H1 (cell line): ENCODE measurements around the gene NEO1. TPM values are rescaled to one million over a fixed set of nuclear protein-coding genes. Genes with fewer than 3 reads are reported as not detected.

Source experiments
- CTCF ChIA-PET: fragments of 300-600 bp; sonication (Branson Sonifier 250); formaldehyde crosslinking; loops from one replicate; lab custom pipeline; 2021; ENCODE audit not compliant: partially characterized antibody; lab: Charles Lee
- POLR2A ChIA-PET: fragments of 300-600 bp; sonication (Branson Sonifier 250); formaldehyde crosslinking; loops from one replicate; lab custom pipeline; 2021; ENCODE audit warnings: inconsistent platforms; ENCODE audit not compliant: partially characterized antibody; lab: Charles Lee
- DNase-seq, 2 experiments: peaks; one replicate each; pipeline versions ENCODE4 v3.0.0 to v3.0.0-alpha.2; 2010 to 2022; ENCODE audit warnings: low spot score in 2 of 2, low read depth in 1 of 2, mixed read lengths in 1 of 2
- FAIRE-seq: peaks from 2 replicates; lab custom pipeline; 2011; peaks lifted over from hg19 to GRCh38; lab: Jason Lieb, UNC
- H2AFZ ChIP-seq: 2 replicates; pipeline ENCODE4 v1.8.1; 2012; ENCODE audit warnings: low read length, inconsistent platforms
- H2AK5ac ChIP-seq: 2 replicates; pipeline ENCODE4 v1.6.1; 2013; ENCODE audit warnings: low read depth, low read length
- H2BK120ac ChIP-seq: replicated peaks from 2 replicates; pipeline ENCODE3; 2013; ENCODE audit warnings: low read depth, low read length, inconsistent platforms
- H2BK12ac ChIP-seq: 2 replicates; pipeline ENCODE4 v1.6.1; 2013; ENCODE audit warnings: low read depth, low read length
- H2BK15ac ChIP-seq: 2 replicates; pipeline ENCODE4 v1.6.1; 2013; ENCODE audit warnings: low read length
- H2BK20ac ChIP-seq: 2 replicates; pipeline ENCODE4 v1.6.1; 2013; ENCODE audit warnings: low read length
- H2BK5ac ChIP-seq: 2 replicates; pipeline ENCODE4 v1.6.1; 2013; ENCODE audit warnings: low read depth, low read length
- H3K14ac ChIP-seq: 2 replicates; pipeline ENCODE4 v1.6.1; 2013; ENCODE audit warnings: inconsistent platforms; ENCODE audit not compliant: insufficient read length
- H3K18ac ChIP-seq: 2 replicates; pipeline ENCODE4 v1.6.1; 2013; ENCODE audit warnings: low read length; ENCODE audit errors: extremely low read depth
- H3K23ac ChIP-seq: 2 replicates; pipeline ENCODE4 v1.6.1; 2013; ENCODE audit warnings: inconsistent platforms; ENCODE audit not compliant: insufficient read length
- H3K23me2 ChIP-seq: 2 replicates; pipeline ENCODE4 v1.6.1; 2013; ENCODE audit warnings: low read depth, low read length
- H3K27ac ChIP-seq: 2 replicates; pipeline ENCODE4 v1.6.1; 2011; ENCODE audit warnings: low read depth, low read length, inconsistent platforms
- H3K27me3 ChIP-seq, 4 experiments: replicated peaks in 1 of 4; 1 replicate in 1 of 4; 2 replicates in 3 of 4; pipeline versions ENCODE4 v1.6.1 to v1.8.1; 2011 to 2013; ENCODE audit warnings: low read length in 3 of 4, mild to moderate bottlenecking in 3 of 4, inconsistent platforms in 2 of 4, mixed read lengths in 2 of 4, moderate library complexity in 1 of 4; ENCODE audit not compliant: control insufficient read depth in 3 of 4, insufficient read depth in 3 of 4; ENCODE audit errors: extremely low read depth in 1 of 4
- H3K36me3 ChIP-seq, 4 experiments: 2 replicates each; pipeline versions ENCODE4 v1.6.1 to v1.8.1; 2011 to 2013; ENCODE audit warnings: mild to moderate bottlenecking in 4 of 4, low read length in 3 of 4, moderate library complexity in 2 of 4, control low read depth in 1 of 4, inconsistent platforms in 1 of 4; ENCODE audit not compliant: insufficient read depth in 4 of 4, control insufficient read depth in 2 of 4
- H3K4ac ChIP-seq: replicated peaks from 2 replicates; pipeline ENCODE3; 2013; ENCODE audit warnings: low read length, low read depth, mixed read lengths, inconsistent platforms; ENCODE audit not compliant: insufficient read length
- H3K4me1 ChIP-seq, 4 experiments: replicated peaks in 1 of 4; 1 replicate in 1 of 4; 2 replicates in 3 of 4; pipeline versions ENCODE4 v1.6.1 to v1.8.1; 2011 to 2013; ENCODE audit warnings: low read length in 3 of 4, inconsistent platforms in 2 of 4, mixed read lengths in 1 of 4; ENCODE audit not compliant: insufficient read depth in 4 of 4, control insufficient read depth in 3 of 4
- H3K4me2 ChIP-seq, 2 experiments: 2 replicates each; pipeline versions ENCODE4 v1.6.1 to v1.8.1; 2011 to 2013; ENCODE audit warnings: low read depth in 2 of 2, low read length in 2 of 2, control low read depth in 1 of 2, inconsistent platforms in 1 of 2, mild to moderate bottlenecking in 1 of 2; ENCODE audit not compliant: insufficient read depth in 1 of 2
- H3K4me3 ChIP-seq, 4 experiments: fragments of 200-600, 300-600 bp in 1 of 4; sonication (generic), shearing (Covaris generic), sonication (Bioruptor Twin) in 1 of 4; 2 replicates each; pipeline versions ENCODE4 v1.5.1 to v1.8.1; 2011 to 2016; ENCODE audit warnings: low read length in 4 of 4, low read depth in 3 of 4, control low read depth in 2 of 4, inconsistent platforms in 2 of 4, mild to moderate bottlenecking in 2 of 4, mixed read lengths in 1 of 4, moderate library complexity in 1 of 4; ENCODE audit not compliant: insufficient read depth in 2 of 4; ENCODE audit errors: extremely low read depth in 1 of 4
- H3K56ac ChIP-seq: replicated peaks from 2 replicates; pipeline ENCODE3; 2013; ENCODE audit warnings: low read depth, mild to moderate bottlenecking, mixed read lengths, low read length, inconsistent platforms; ENCODE audit not compliant: insufficient read length
- H3K79me1 ChIP-seq: 2 replicates; pipeline ENCODE4 v1.6.1; 2013; ENCODE audit warnings: low read depth, low read length, control low read depth
- H3K79me2 ChIP-seq, 2 experiments: 2 replicates each; pipeline versions ENCODE4 v1.6.1 to v1.8.1; 2012 to 2013; ENCODE audit warnings: low read length in 2 of 2, mild to moderate bottlenecking in 2 of 2, inconsistent platforms in 1 of 2; ENCODE audit not compliant: insufficient read depth in 2 of 2, control insufficient read depth in 1 of 2
- H3K9ac ChIP-seq, 4 experiments: replicated peaks in 1 of 4; 1 replicate in 1 of 4; 2 replicates in 3 of 4; pipeline versions ENCODE4 v1.6.1 to v1.8.1; 2011 to 2013; ENCODE audit warnings: low read depth in 3 of 4, low read length in 3 of 4, control low read depth in 2 of 4, mild to moderate bottlenecking in 2 of 4, moderate library complexity in 2 of 4, inconsistent platforms in 1 of 4; ENCODE audit errors: extremely low read depth in 1 of 4
- H3K9me3 ChIP-seq, 2 experiments: 2 replicates each; pipeline versions ENCODE4 v1.6.1 to v1.8.1; 2012 to 2013; ENCODE audit warnings: mild to moderate bottlenecking in 2 of 2, moderate library complexity in 2 of 2, control low read depth in 1 of 2, inconsistent platforms in 1 of 2, low read depth in 1 of 2, low read length in 1 of 2, mixed read lengths in 1 of 2; ENCODE audit not compliant: insufficient read depth in 2 of 2
- H4K20me1 ChIP-seq, 2 experiments: replicated peaks in 1 of 2; 2 replicates each; pipeline versions ENCODE3 to v1.8.1; 2011 to 2013; ENCODE audit warnings: inconsistent platforms in 2 of 2, low read length in 2 of 2, mild to moderate bottlenecking in 1 of 2; ENCODE audit not compliant: insufficient read depth in 2 of 2, control insufficient read depth in 1 of 2
- H4K5ac ChIP-seq: 2 replicates; pipeline ENCODE4 v1.6.1; 2013; ENCODE audit warnings: low read length, low read depth, mixed read lengths, inconsistent platforms; ENCODE audit not compliant: insufficient read length
- H4K8ac ChIP-seq: 2 replicates; pipeline ENCODE4 v1.8.0; 2013; ENCODE audit warnings: mild to moderate bottlenecking, moderate library complexity, low read length, inconsistent platforms; ENCODE audit not compliant: insufficient read depth; ENCODE audit errors: extremely low read depth
- H4K91ac ChIP-seq: replicated peaks from 2 replicates; pipeline ENCODE3; 2013; ENCODE audit warnings: low read length, mixed read lengths, inconsistent platforms; ENCODE audit not compliant: insufficient read length
- ASH2L ChIP-seq: fragments of 200-600, 300-600 bp; sonication (generic); IDR thresholded peaks from one replicate; pipeline ENCODE4 v1.7.1; 2017; ENCODE audit warnings: low read length
- CBX5 ChIP-seq: fragments of 300-800, 300-1000 bp; sonication (generic); IDR thresholded peaks from 2 replicates; pipeline ENCODE4 v1.7.1; 2016; ENCODE audit warnings: antibody characterized with exemption, low read length, low read depth
- CREB1 ChIP-seq: IDR thresholded peaks from 2 replicates; pipeline ENCODE4 v1.6.1; 2012; ENCODE audit warnings: inconsistent platforms
- EZH2 ChIP-seq: fragments of 200-600 bp; sonication (generic); IDR thresholded peaks from 2 replicates; pipeline ENCODE4 v1.7.1; 2012; ENCODE audit warnings: low read depth, mild to moderate bottlenecking, moderate library complexity, low read length, inconsistent platforms; ENCODE audit not compliant: severe bottlenecking
- GABPA ChIP-seq: IDR thresholded peaks from 2 replicates; pipeline ENCODE4 v1.6.1; 2011; ENCODE audit warnings: mild to moderate bottlenecking, low read length, moderate library complexity, borderline replicate concordance; ENCODE audit not compliant: insufficient read depth
- HDAC2 ChIP-seq, 2 experiments: fragments of 300-600 bp in 1 of 2; sonication (generic) in 1 of 2; IDR thresholded peaks; 2 replicates each; pipeline ENCODE4 v1.6.1; 2011 to 2012; ENCODE audit warnings: low read depth in 2 of 2, low read length in 2 of 2, mild to moderate bottlenecking in 2 of 2, moderate library complexity in 2 of 2, borderline replicate concordance in 1 of 2, inconsistent platforms in 1 of 2
- JUN ChIP-seq: IDR thresholded peaks from 2 replicates; pipeline ENCODE4 v1.6.1; 2011; ENCODE audit warnings: low read depth, mild to moderate bottlenecking, improper control_type of control experiment, low read length
- PHF8 ChIP-seq: fragments of 200-600 bp; sonication (generic); conservative IDR thresholded peaks from 2 replicates; pipeline ENCODE4 v1.7.1; 2012; ENCODE audit warnings: low read depth, mild to moderate bottlenecking, inconsistent platforms, low read length, moderate library complexity
- POLR2A ChIP-seq, 2 experiments: IDR thresholded peaks; 1 replicate in 1 of 2; 2 replicates in 1 of 2; pipeline ENCODE4 v1.6.1; 2011; ENCODE audit warnings: low read depth in 2 of 2, low read length in 2 of 2, mild to moderate bottlenecking in 2 of 2; ENCODE audit errors: control extremely low read depth in 1 of 2
- POLR2AphosphoS5 ChIP-seq: IDR thresholded peaks from 2 replicates; pipeline ENCODE4 v1.6.1; 2011; ENCODE audit warnings: low read depth, low read length
- SIRT6 ChIP-seq: IDR thresholded peaks from one replicate; pipeline ENCODE4 v1.7.1; 2012; ENCODE audit warnings: low read length, inconsistent platforms
- TEAD4 ChIP-seq: IDR thresholded peaks from 2 replicates; pipeline ENCODE4 v1.6.1; 2012; ENCODE audit warnings: low read depth, low read length, inconsistent platforms, mixed read lengths
- YY1 ChIP-seq: IDR thresholded peaks from 2 replicates; pipeline ENCODE4 v1.6.1; 2011; ENCODE audit warnings: low read depth, mild to moderate bottlenecking, low read length
- WGBS, 2 experiments: shearing (Covaris generic) in 1 of 2; methylation state at CpG; one replicate each; pipeline versions ENCODE4 v1.1.6 to v1.1.7; 2013 to 2015; ENCODE audit warnings: low lambda C conversion rate in 2 of 2, mixed read lengths in 2 of 2, inconsistent platforms in 1 of 2, low coverage in 1 of 2, missing lambda C conversion rate in 1 of 2; ENCODE audit not compliant: insufficient replicate concordance in 2 of 2, insufficient coverage in 1 of 2, insufficient read length in 1 of 2; ENCODE audit errors: extremely low coverage in 1 of 2, missing lambda C conversion rate in 1 of 2; 5-methylcytosine and 5-hydroxymethylcytosine counted together
- polyA plus RNA-seq, 7 experiments: library from polyadenylated mRNA; depleted of rRNA in 3 of 7; stranded (reverse) in 5 of 7; unstranded in 2 of 7; fragments of >200 nt in 5 of 7; fragments of 200-250 nt in 2 of 7; gene quantifications; 1 replicate in 5 of 7; 2 replicates in 1 of 7; 4 replicates in 1 of 7; pipeline versions ENCODE4 v1.2.1 to v1.2.3, GENCODE V29; 2011 to 2013; ENCODE audit warnings: missing spikeins in 2 of 7, mixed read lengths in 2 of 7
- total RNA-seq: library from RNA; stranded (reverse); fragmentation: NEBNext Ultra II Directional; extraction: Animal tissue kit (Norgen Biotek cat#: 25700); gene quantifications from 2 replicates; pipeline ENCODE4 v1.2.1, GENCODE V29; 2021
- TF ChIP-seq, protein P1 (sequence below): IDR thresholded peaks from 2 replicates; pipeline ENCODE4 v1.6.1; 2012; ENCODE audit warnings: low read length, inconsistent platforms

NEO1 gene
- total and polyA plus RNA-seq, 2 of the 8 experiments (the other 6 are each of a cell fraction or from before 2014, with no cell fraction given), result 36.0 to 51.0 TPM

DNA sequence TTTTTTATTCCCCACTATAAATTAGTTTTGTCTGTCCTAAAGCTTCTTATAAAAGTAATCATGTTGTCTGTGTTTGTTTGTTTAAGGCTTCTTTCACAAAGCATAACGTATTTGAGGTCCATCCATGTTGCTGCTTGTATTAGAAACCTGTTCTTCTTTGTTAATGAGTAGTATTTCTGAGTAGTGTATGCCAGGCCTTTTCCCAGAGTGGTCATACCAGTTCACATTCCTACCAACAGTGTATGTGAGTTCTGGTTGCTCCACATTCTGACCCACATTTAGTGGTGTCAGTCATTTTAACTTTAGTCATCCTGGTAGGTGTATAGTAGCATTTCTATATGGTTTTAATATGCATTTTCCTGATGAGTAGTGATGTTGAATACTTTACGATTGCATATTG lies 98.6 kb downstream of the NEO1 start:
- Histone ChIP-seq H2BK5ac (no peak overlapping the region), H3K36me3 (no peaks in the 10 kb centered on the region; a peak in 1 of 8 replicates), H2BK20ac (no peak overlapping the region), H3K27me3 (no peaks in the 10 kb centered on the region), H3K4me2 (no peak overlapping the region), H4K20me1 (no peaks in the 10 kb centered on the region), H4K91ac (no peak overlapping the region), H3K4ac (no peak overlapping the region), H2AK5ac (no peak overlapping the region), H3K9me3 (no peaks in the 10 kb centered on the region), H3K14ac (no peak overlapping the region), H4K8ac (no peak overlapping the region), H3K79me2 (0 out of 4 replicates have a peak, but pooled peaks cover 0 to 2% of the 10 kb centered on the region in 2 experiments), H4K5ac (no peak overlapping the region), H3K4me3 (no peak overlapping the region), H3K9ac (no peak overlapping the region), H3K18ac (no peak overlapping the region), H2BK120ac (no peak overlapping the region), H3K23ac (no peak overlapping the region), H3K23me2 (no peaks in the 10 kb centered on the region; the same call in 1 of the 2 replicates), H3K56ac (no peak overlapping the region), H3K27ac (no peak overlapping the region), H2BK12ac (no peak overlapping the region), H2BK15ac (no peak overlapping the region), H3K79me1 (no peaks in the 10 kb centered on the region), H3K4me1 (no peaks in the 10 kb centered on the region), H2AFZ (no peak overlapping the region)
- POLR2A ChIA-PET, result no interaction called here
- DNase-seq, result no peak
- TF ChIP-seq JUN, result no peak
- TF ChIP-seq EZH2, result no peak
- TF ChIP-seq CBX5, result no peak
- TF ChIP-seq SIRT6, result no peak
- no peak for TF ChIP-seq POLR2A (IDR thresholded peaks at IDR 0.05; ENCODE audit: control extremely low read depth in 1 of 2, low read depth in 2 of 2, low read length in 2 of 2)
- no peak for TF ChIP-seq TEAD4
- no peak for TF ChIP-seq PHF8
- TF ChIP-seq HDAC2 (IDR thresholded peaks at IDR 0.05; ENCODE audit: borderline replicate concordance in 1 of 2, low read depth in 2 of 2, low read length in 2 of 2), result no peak
- no peak for TF ChIP-seq CREB1
- no peak for TF ChIP-seq YY1
- TF ChIP-seq POLR2AphosphoS5, result no peak
- no peak for TF ChIP-seq GABPA
- TF ChIP-seq, protein P1, sequence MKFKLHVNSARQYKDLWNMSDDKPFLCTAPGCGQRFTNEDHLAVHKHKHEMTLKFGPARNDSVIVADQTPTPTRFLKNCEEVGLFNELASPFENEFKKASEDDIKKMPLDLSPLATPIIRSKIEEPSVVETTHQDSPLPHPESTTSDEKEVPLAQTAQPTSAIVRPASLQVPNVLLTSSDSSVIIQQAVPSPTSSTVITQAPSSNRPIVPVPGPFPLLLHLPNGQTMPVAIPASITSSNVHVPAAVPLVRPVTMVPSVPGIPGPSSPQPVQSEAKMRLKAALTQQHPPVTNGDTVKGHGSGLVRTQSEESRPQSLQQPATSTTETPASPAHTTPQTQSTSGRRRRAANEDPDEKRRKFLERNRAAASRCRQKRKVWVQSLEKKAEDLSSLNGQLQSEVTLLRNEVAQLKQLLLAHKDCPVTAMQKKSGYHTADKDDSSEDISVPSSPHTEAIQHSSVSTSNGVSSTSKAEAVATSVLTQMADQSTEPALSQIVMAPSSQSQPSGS, result no peak
- TF ChIP-seq ASH2L, result no peak
- FAIRE-seq, result no peak
- 85% methylated on average over 2 of the region's 2 CpGs; no CpG with 5 or more reads in 1 of the 2 experiments for WGBS, 2 experiments
- CTCF ChIA-PET, result no interaction called here
